Measurements from ENCODE around the gene NBPF4.
"Not testable (repeated sequence)": the region's sequence is repeated elsewhere in the genome, so short reads cannot be mapped to it uniquely, and the experiment has no call there.

The NBPF4 gene

GRCh38 chr1:108209456-108210108 is 34.3 kb downstream of the NBPF4 start:
- DNase-seq = no peak

- DNase-seq = no peak
Observed at GRCh38 chr1:108208724-108209446, 35.0 kb downstream of the NBPF4 start.

GRCh38 chr1:108203582-108203981 is 40.3 kb downstream of the NBPF4 start:
- not testable (repeated sequence) for DNase-seq

GRCh38 chr1:108201687-108202086 is 42.2 kb downstream of the NBPF4 start:
- DNase-seq = no peak

- no peak for DNase-seq
Observed at GRCh38 chr1:108200687-108201051, 43.2 kb downstream of the NBPF4 start.

GRCh38 chr1:108199781-108200686 is 43.8 kb downstream of the NBPF4 start, which contains the start of gene SLC25A24:
TSS of gene SLC25A24 (minus strand) at chr1:108200343. CDS start at chr1:108200138, 205 bp downstream.
- no peak for DNase-seq

GRCh38 chr1:108199201-108199691 is 44.6 kb downstream of the NBPF4 start:
- no peak for DNase-seq

GRCh38 chr1:108194051-108194450 is 49.8 kb downstream of the NBPF4 start:
- no peak for DNase-seq

- DNase-seq = no peak
Observed at GRCh38 chr1:108193333-108193732, 50.5 kb downstream of the NBPF4 start.

GRCh38 chr1:108192581-108192980 is 51.3 kb downstream of the NBPF4 start:
- DNase-seq = no peak

GRCh38 chr1:108190686-108191416 is 53.0 kb downstream of the NBPF4 start:
- no peak for DNase-seq

GRCh38 chr1:108190001-108190634 is 53.8 kb downstream of the NBPF4 start:
- DNase-seq = no peak

- DNase-seq = no peak
Observed at GRCh38 chr1:108188801-108189200, 55.1 kb downstream of the NBPF4 start.

GRCh38 chr1:108182959-108183700 is 60.7 kb downstream of the NBPF4 start:
- no peak for DNase-seq

GRCh38 chr1:108179018-108179417 is 64.9 kb downstream of the NBPF4 start:
- DNase-seq = no peak
